Measurements from ENCODE around the gene MED13L. TPM values are rescaled to one million over a fixed set of nuclear protein-coding genes. Genes with fewer than 3 reads are reported as not detected.

Gene MED13L
- total and polyA plus RNA-seq, 2 of the 8 experiments (the other 6 are each of a cell fraction or from before 2014, with no cell fraction given): 15.9 to 51.7 TPM

DNA sequence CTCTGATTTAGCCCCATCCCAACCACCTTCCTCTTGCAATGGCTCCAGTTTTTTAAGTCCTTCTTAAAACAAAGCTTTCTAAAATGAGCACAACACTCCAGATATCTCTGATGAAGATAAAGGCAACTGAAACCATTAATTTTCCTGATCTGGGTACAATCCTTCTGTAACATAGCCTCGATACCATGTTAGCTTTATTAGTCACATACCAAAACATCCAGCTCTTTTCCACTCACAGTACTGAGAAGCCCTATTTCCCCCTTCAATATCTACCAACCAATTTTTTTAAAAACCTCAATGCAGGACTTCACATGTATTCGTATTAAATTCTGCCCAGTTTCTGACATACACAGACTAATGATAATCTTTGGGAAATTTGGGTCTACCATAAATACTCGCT, 105.9 kb downstream of the MED13L start:
- Histone ChIP-seq H3K79me2 (ENCODE audit: control insufficient read depth in 1 of 2, insufficient read depth in 2 of 2, low read length in 2 of 2) (peaks cover 0 to 99% of the 10 kb centered on the region in 2 experiments; a peak in 3 of 4 replicates), H4K8ac (ENCODE audit: extremely low read depth, insufficient read depth, low read length) (no peak overlapping the region), H2BK5ac (ENCODE audit: low read depth, low read length) (no peak overlapping the region), H4K20me1 (replicated peaks in 1 of 2; ENCODE audit: control insufficient read depth in 1 of 2, insufficient read depth in 2 of 2, low read length in 2 of 2) (peaks cover 0 to 5% of the 10 kb centered on the region in 2 experiments), H3K9ac (replicated peaks in 1 of 4; ENCODE audit: extremely low read depth in 1 of 4, low read depth in 3 of 4, low read length in 3 of 4) (no peak overlapping the region), H2BK20ac (ENCODE audit: low read length) (no peak overlapping the region), H3K4me2 (ENCODE audit: insufficient read depth in 1 of 2, low read depth in 2 of 2, low read length in 2 of 2) (no peak overlapping the region), H3K36me3 (ENCODE audit: control insufficient read depth in 2 of 4, insufficient read depth in 4 of 4, low read length in 3 of 4) (no peaks in the 10 kb centered on the region), H2AFZ (ENCODE audit: low read length) (no peak overlapping the region), H2BK12ac (ENCODE audit: low read depth, low read length) (no peak overlapping the region), H3K9me3 (ENCODE audit: insufficient read depth in 2 of 2, low read depth in 1 of 2, low read length in 1 of 2) (no peaks in the 10 kb centered on the region), H4K5ac (ENCODE audit: insufficient read length, low read depth, low read length) (no peak overlapping the region), H3K4ac (replicated peaks; ENCODE audit: insufficient read length, low read depth, low read length) (no peak overlapping the region), H3K79me1 (ENCODE audit: low read depth, low read length) (peaks cover 4% of the 10 kb centered on the region; the same call in 1 of the 2 replicates), H2AK5ac (ENCODE audit: low read depth, low read length) (no peak overlapping the region), H3K27me3 (replicated peaks in 1 of 4; ENCODE audit: control insufficient read depth in 3 of 4, extremely low read depth in 1 of 4, insufficient read depth in 3 of 4, low read length in 3 of 4) (no peaks in the 10 kb centered on the region), H2BK15ac (ENCODE audit: low read length) (no peak overlapping the region), H3K4me1 (replicated peaks in 1 of 4; ENCODE audit: control insufficient read depth in 3 of 4, insufficient read depth in 4 of 4, low read length in 3 of 4) (peaks cover 0 to 6% (median 2%) of the 10 kb centered on the region in 4 experiments; a peak in 4 of 7 replicates), H3K56ac (replicated peaks; ENCODE audit: insufficient read length, low read depth, low read length) (no peak overlapping the region), H3K23me2 (ENCODE audit: low read depth, low read length) (no peaks in the 10 kb centered on the region), H2BK120ac (replicated peaks; ENCODE audit: low read depth, low read length) (no peak overlapping the region), H3K27ac (ENCODE audit: low read depth, low read length) (no peak overlapping the region), H4K91ac (replicated peaks; ENCODE audit: insufficient read length, low read length) (no peak overlapping the region), H3K18ac (ENCODE audit: extremely low read depth, low read length) (no peak overlapping the region), H3K23ac (ENCODE audit: insufficient read length) (no peak overlapping the region), H3K4me3 (ENCODE audit: extremely low read depth in 1 of 4, insufficient read depth in 2 of 4, low read depth in 3 of 4, low read length in 4 of 4) (no peak overlapping the region), H3K14ac (ENCODE audit: insufficient read length) (no peak overlapping the region)
- DNase-seq (ENCODE audit: low read depth in 1 of 2, low spot score in 2 of 2) (no peak), FAIRE-seq (no peak)
- 92% methylated on average over 3 of the region's 3 CpGs; no CpG with 5 or more reads in 1 of the 2 experiments for WGBS, 2 experiments (ENCODE audit: extremely low coverage in 1 of 2, insufficient coverage in 1 of 2, insufficient read length in 1 of 2, insufficient replicate concordance in 2 of 2, low coverage in 1 of 2, low lambda C conversion rate in 2 of 2, missing lambda C conversion rate in 1 of 2)
- ChIA-PET POLR2A (ENCODE audit: partially characterized antibody) (interaction anchor here (0.9 to 1.6 kb wide), 4 partner anchors 10 to 65 kb away, joined by 3 to 4 read pairs (median 4); no protein-coding TSS in a partner anchor), CTCF (ENCODE audit: partially characterized antibody) (interaction anchor here (1.0 to 1.7 kb wide), 4 partner anchors 10 to 431 kb away, joined by 3 to 5 read pairs (median 4); no protein-coding TSS in a partner anchor)
- TF ChIP-seq SP2 (IDR thresholded peaks at IDR 0.05; ENCODE audit: low read length) (no peak), JUND (IDR thresholded peaks at IDR 0.05; ENCODE audit: low read length) (no peak), CREB1 (IDR thresholded peaks at IDR 0.05) (no peak), CHD2 (IDR thresholded peaks at IDR 0.05; ENCODE audit: low read length) (no peak), JUN (IDR thresholded peaks at IDR 0.05; ENCODE audit: low read depth, low read length) (no peak), SUZ12 (IDR thresholded peaks at IDR 0.05; ENCODE audit: low read length) (no peak), ZNF274 (IDR thresholded peaks at IDR 0.05; ENCODE audit: borderline replicate concordance, extremely low read depth, low read length) (no peak), BRCA1 (IDR thresholded peaks at IDR 0.05; ENCODE audit: low read depth, low read length) (no peak), TCF12 (IDR thresholded peaks at IDR 0.05; ENCODE audit: low read depth, low read length) (no peak), TEAD4 (IDR thresholded peaks at IDR 0.05; ENCODE audit: low read depth, low read length) (no peak), EZH2 (IDR thresholded peaks at IDR 0.05; ENCODE audit: low read depth, low read length, severe bottlenecking) (no peak), GABPA (IDR thresholded peaks at IDR 0.05; ENCODE audit: borderline replicate concordance, insufficient read depth, low read length) (no peak)
- TF ChIP-seq, protein P1, sequence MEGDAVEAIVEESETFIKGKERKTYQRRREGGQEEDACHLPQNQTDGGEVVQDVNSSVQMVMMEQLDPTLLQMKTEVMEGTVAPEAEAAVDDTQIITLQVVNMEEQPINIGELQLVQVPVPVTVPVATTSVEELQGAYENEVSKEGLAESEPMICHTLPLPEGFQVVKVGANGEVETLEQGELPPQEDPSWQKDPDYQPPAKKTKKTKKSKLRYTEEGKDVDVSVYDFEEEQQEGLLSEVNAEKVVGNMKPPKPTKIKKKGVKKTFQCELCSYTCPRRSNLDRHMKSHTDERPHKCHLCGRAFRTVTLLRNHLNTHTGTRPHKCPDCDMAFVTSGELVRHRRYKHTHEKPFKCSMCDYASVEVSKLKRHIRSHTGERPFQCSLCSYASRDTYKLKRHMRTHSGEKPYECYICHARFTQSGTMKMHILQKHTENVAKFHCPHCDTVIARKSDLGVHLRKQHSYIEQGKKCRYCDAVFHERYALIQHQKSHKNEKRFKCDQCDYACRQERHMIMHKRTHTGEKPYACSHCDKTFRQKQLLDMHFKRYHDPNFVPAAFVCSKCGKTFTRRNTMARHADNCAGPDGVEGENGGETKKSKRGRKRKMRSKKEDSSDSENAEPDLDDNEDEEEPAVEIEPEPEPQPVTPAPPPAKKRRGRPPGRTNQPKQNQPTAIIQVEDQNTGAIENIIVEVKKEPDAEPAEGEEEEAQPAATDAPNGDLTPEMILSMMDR (IDR thresholded peaks at IDR 0.05; ENCODE audit: control extremely low read depth in 1 of 3, insufficient read depth in 1 of 3, low read depth in 1 of 3, low read length in 3 of 3): no peak
